SIG-M5 treated with dmso at 0.1 percent for 504 hours (cell line): ENCODE data around the gene GRB14.
"Not testable (repeated sequence)": the region's sequence is repeated elsewhere in the genome, so short reads cannot be mapped to it uniquely, and the experiment has no call there.

Experiments
- DNase-seq: peaks from one replicate; lab custom pipeline; 2025; ENCODE audit not compliant: unreplicated experiment; lab: John Stamatoyannopoulos, UW

Gene GRB14

DNA sequence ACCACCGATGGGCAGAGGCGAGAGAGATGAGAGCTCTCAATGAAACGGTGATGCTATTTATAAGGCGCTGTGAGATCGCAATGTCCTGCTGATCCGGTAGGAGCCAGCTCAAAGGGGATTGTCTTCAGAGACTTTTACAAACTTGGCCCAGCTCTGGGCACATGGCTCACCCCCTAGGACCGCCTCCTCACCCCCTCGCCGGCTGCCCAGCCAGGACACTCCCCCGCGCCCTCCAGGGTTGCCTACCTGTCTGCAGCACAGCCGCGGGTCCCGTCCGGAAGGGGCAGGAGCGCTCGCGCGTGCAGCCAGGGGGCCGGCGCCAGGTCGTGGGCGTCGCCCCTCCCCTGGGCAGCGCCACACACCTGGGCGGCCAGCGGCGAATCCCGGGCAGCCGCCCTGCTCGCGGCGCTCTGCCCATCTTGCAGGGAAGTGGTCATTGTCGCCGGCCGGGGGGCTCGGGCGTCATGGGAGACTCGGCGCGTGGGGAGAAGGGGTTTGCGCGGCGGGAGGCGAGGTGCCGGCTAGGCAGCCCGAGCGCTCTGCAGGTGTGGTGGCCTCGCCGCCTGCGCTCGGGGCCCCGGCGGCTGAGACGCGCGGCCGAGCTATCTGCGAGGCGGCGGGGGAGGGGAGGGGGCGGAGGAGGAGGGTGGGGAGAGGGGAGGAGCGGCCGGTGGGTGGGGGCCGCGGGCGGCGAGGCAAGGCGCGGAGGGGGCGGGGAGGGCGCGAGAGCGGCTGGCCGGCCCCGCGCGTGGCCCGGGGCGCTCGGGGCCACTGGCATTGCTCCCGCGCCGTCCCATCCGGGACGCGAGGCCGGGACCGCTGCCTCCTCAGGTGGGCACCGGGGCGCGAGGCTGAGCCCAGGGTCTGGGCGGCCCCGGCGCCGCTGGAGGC, at the start of gene GRB14:
Gene GRB14 (minus strand): TSS at position 610 of the 891 bp plus-strand sequence. CDS start 173 bp downstream, at position 437.
- DNase-seq, result no peak

DNA sequence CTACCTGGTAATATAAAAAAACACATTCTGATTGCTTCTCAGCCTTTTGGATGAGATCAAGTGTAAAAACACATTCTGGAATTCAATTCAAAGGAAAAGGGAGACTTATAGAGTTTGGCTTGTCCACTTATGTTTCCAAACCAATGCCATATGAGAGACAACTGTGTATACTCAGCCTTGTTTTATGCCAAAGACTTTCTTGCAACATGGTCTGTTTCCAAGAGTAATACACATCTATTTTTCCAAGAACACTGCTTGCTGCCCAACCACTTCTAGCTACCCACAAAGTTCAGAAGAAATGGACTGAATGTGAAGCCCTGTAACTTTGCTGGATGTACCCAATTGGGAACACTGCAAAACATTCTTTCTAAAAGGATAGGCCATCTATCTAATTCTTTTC, 48.0 kb upstream of the GRB14 start:
- no peak for DNase-seq

DNA sequence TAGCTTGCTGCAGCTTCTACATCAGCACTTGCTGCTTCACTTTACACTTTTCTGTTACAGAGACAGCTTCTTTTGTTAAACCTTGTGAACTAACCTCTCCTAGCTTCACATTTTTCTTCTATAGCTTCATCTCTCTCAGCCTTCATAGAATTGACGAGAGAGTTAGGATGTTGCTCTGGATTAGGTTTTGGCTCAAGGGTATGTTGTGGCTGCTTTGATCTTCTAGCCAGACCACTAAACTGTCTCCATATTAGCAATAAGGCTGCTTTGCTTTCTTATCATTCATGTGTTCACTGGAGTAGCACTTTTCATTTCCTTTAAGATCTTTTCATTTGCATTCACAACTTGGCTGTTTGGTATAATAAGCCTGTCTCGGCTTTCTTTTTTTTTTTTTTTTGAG, 46.3 kb upstream of the GRB14 start:
- DNase-seq, result no peak

DNA sequence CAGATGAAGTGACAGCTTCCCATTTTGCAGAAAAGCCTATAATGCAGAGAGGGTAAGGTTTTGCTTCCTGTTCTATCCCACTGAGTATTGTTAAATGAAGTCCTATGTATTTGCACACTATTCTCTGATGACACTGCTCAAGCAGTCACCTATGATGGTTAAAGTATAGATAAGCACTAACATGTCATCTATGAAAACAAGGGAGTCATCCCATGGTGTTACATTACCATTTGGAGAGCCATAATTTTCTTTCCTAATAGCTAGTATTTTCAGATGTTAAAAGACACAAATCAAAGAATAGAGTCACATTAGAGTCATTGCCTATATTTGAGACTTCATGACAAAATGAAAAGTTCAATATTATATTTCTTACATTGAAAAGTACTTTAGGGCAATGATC, 42.8 kb upstream of the GRB14 start:
- no peak for DNase-seq

- DNase-seq, result no peak
These were observed 41.8 kb upstream of the GRB14 start for GRCh38 chr2:164662868-164663631.

DNA sequence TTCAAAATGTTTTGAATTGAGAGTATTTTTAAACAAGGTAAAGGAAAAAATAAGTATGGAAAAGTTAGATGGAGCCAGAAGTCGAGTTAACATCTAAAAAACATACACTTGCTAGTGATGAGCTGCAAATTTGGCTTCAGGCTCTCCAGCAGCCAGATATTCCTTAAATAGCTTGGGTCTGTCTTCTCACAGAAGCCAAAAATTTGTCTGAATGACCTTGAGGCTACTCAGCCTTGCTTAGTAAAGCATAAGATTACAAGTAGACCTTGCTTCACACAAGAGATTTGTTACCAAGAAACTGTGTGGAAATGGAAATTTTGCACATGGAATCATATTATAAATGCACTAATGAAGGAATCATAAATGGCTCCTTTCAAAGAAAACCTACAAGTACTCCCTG, 40.8 kb upstream of the GRB14 start:
- no peak for DNase-seq

DNA sequence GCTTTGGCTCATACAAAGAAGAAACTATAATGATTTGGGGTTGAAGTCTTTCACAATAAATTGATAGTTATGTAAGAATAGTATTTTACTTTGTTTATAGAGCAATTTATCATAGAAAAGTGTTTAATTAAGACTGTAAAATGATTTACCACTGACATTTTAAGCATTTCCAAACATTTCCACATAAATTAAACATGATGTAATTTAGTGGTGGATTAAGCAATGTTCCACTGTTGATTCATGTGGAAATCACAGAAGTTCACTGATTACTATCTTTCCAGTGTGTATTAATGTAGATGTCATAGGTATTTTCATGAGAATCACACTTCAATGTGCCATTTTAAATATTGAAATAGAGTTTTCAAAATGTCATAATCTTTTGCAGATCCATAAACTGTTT, 40.1 kb upstream of the GRB14 start:
- DNase-seq, result no peak

- no peak for DNase-seq
These were observed 35.8 kb upstream of the GRB14 start for GRCh38 chr2:164657129-164657528.

GRCh38 chr2:164655750-164656149, 34.5 kb upstream of the GRB14 start:
- no peak for DNase-seq

GRCh38 chr2:164655336-164655735, 34.1 kb upstream of the GRB14 start:
- no peak for DNase-seq

DNA sequence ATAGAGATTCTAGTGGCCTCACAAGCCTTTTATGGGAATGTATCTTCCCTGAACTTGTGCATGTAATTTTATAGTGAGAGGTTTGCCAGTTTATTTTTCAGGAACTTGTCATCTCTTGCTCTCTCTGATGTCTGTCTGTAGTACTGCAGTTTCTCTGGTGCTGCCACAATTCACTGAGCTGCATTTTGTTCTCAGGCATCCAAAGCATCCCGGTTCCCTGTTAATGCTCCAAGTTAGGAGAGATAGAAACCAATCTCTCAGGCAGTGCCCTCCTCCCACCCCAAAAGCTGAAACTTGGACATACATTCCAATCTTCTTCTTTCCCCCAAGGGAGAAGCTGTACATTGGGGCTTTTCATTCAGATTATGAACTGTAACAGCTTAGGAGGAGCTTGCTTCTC, 30.1 kb upstream of the GRB14 start:
- no peak for DNase-seq

- DNase-seq, result no peak
These were observed 22.9 kb upstream of the GRB14 start for GRCh38 chr2:164644036-164644700.

DNA sequence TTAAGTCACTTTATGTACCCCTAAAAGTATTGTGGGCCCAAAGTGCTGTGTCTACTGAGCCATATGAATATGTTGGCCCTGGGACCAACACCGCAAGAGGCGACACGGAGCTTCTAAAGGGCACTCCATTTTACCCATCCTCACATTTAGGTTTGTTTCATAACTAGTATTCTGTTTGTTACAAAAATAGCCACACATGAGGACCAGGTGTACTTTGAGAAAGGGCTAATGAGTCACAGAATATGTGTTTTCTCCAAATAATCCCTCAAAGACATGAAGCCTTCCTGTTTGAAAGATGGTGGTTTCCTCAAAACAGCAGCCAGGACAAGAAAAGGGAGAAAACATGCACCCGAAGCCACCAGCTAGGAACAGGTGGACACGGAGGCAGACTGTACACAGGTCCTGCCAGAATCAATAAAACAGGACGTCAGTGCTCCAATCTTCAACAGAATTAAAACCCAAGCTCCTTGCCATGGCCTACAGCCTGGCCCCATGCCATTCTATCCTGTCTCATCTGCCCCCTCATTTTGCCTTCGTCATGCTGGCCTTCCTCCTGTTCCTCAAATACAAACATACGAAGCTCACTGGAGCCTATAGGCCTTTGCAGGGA, 21.8 kb upstream of the GRB14 start:
- no peak for DNase-seq

- no peak for DNase-seq
These were observed 21.0 kb upstream of the GRB14 start for GRCh38 chr2:164642268-164642667.

- not testable (repeated sequence) for DNase-seq
These were observed 7.0 kb upstream of the GRB14 start for GRCh38 chr2:164628319-164628718.

GRCh38 chr2:164625378-164625971, 4.2 kb upstream of the GRB14 start:
- DNase-seq, result no peak

DNA sequence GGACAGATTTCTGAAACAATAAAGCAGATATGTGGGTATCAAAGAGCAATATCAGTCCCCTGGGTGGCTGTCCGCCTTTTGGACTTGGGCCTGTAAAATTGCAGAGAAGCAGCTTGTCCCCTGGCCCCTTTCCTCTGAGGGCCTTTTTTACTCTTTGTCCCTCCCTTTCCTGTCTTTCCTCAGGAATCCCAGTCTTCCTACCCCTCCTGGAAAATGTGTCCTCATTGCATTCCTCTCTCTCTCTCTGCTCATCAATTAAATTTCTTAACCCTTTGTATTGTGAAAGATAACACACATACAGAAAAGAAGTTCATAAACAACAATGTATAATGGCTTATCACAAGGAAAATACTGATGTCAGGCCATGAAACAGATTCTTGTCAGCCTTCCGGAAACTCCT, 3.0 kb upstream of the GRB14 start:
- no peak for DNase-seq

DNA sequence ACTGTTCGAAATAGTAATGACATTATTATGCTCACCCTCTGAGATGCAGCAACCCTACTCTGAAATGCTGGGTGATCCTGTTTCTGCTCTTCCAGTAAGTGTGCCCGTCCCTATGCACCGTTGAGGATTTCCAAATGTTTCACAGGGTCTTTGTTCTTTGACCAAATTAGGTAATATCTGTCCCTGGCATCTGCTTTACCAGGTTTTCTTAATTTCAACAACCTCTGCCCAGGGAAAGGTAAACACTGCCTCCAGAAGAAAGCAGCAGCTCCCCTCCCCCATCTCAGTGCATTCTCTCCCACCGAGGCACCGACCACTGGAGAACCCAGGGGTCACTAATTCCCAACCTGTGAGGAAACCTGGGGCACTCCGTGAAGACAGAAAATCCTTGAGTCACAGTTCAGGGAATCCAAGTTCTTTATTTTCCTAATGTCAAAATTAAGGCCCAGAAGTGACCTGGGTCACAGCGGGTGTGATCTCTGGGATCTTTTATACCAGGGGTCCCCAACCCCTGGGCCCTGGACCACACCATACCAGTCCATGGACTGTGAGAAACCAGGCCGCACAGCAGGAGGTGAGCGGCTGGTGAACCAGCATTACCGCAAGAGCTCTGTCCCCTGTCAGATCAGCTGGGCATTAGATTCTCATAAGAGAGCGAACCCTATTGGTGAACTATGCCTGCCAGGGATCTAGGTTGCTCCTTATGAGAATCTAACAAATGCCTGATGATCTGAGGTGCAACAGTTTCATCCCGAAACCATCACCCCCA, 1.2 kb upstream of the GRB14 start:
- no peak for DNase-seq

GRCh38 chr2:164621764-164622105, 453 bp upstream of the GRB14 start:
- DNase-seq, result no peak

DNA sequence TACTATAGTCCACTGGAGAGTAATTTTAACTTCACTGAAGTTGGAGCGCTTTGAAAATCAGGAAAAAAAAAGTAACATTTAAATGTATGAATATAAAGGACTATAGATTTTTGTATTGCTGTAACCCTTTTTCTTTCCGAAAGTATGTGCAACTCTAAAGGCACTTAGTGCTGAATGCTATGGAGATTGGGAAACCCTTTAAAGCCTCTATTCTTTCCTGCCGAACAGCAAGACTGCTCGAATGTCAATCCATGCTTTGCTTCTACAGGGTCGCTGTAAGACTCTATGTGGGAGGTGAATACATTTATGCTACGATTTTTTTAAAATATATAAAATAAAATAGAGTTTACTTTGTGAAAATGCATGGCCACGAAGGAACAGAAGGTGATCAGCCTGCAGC, 825 bp downstream of the GRB14 start:
- DNase-seq, result no peak
